RPMI7951 (cell line): ENCODE data around the gene ALDOA. TPM values are rescaled to one million over a fixed set of nuclear protein-coding genes. Genes with fewer than 3 reads are reported as not detected.
"Not testable (repeated sequence)": the region's sequence is repeated elsewhere in the genome, so short reads cannot be mapped to it uniquely, and the experiment has no call there.

Source experiments
- DNase-seq: peaks from one replicate; pipeline ENCODE4 v3.0.0-alpha.2; 2012; ENCODE audit warnings: low read depth
- total RNA-seq: library from RNA; depleted of rRNA; stranded (reverse); fragments of >200 nt; shearing (Covaris generic); gene quantifications from 2 replicates; pipeline ENCODE4 v1.2.3, GENCODE V29; 2014; rRNA removed

ALDOA gene
- 1,895 and 1,949 TPM in 2 replicates for total RNA-seq

DNA sequence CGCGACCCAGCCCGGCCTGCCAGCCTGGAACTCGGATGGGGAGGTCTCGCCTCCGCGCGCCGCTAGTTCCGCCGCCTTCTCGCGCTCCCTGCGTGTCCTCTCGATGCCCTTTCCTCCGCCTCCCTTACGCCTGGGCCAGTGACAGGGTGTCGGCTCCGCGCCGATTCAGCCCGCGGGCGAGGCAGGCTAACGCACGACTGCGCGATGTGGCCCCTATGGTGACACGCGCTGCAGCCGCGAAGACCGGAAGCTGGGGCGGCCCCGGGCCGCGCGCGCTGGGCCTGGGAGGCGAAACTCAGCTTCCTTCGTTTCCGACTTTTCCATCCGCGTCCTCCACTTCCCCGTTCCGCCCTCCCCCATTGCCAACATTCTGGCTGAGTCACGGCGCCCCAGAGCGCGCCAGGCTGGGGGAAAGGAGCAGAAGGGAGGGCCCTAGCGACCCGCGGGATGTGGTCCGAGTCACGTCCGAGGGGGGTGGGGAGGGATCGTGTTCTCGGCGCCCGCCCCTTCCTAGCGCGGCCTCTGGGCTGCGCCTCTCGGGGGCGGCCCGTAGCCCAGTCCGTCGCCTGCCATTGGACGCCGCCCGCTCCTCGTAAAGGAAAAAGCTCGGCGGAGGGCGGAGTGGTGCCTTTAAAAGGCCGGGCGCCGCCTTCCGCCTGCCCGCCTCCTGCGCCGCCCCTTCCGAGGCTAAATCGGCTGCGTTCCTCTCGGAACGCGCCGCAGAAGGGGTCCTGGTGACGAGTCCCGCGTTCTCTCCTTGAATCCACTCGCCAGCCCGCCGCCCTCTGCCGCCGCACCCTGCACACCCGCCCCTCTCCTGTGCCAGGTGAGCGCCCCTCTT is at the start of gene ALDOA:
Gene ALDOA, plus strand, starts transcription at position 659 of the 841 bp plus-strand sequence. CDS start 1,138 bp downstream, outside the sequence.
- DNase-seq = peak; percentile 97

- DNase-seq = no peak
These were observed 48.8 kb upstream of the ALDOA start for GRCh38 chr16:30016555-30017276.

- no peak for DNase-seq
These were observed 48.3 kb upstream of the ALDOA start for GRCh38 chr16:30017277-30017656.

GRCh38 chr16:30017937-30018336 is 47.6 kb upstream of the ALDOA start:
- not testable (repeated sequence) for DNase-seq

GRCh38 chr16:30018731-30019158 is 46.8 kb upstream of the ALDOA start:
- DNase-seq = no peak

DNA sequence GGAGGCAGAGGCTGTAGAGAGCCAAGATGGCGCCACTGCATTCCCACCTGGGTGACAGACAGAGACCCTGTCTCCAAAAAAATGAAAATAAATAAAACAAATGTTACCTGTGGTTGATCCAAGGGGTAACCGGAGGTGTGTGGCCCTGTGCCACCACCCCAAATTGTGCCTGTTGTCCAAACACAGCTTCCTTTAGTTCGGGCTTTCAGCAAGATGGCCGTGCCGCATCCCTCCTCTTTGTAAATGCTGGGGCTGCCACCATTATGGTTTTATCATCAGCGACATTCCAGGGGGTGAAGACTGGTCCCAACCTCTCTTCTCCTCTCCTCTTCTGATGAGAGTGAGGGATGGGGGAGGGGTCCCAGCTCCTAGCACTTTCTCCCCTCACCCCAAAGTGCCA is 42.7 kb upstream of the ALDOA start, which contains the start of gene C16orf92:
Gene C16orf92, plus strand, starts transcription at position 312 of the 400 bp plus-strand sequence. CDS start 143 bp downstream, outside the sequence.
- no peak for DNase-seq

DNA sequence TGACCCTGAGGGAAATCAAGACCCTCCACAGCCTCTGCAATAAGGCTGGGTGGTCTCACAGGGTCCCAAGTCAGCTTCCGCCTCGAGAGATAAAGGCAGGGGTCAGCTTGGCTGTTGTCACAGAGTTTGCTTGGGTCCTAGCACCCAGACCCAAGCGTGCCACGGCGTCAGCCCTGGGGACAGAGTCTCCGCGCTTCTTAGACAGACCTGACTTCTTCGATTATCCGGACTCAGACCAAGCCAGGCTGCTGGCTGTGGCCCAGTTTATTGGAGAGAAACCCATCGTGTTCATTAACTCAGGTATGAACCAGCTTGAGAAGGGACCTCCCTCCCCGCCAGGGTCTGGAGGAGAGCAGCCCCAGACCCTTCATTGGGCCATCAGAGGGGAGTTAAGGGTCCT is 42.0 kb upstream of the ALDOA start:
- DNase-seq = no peak

DNA sequence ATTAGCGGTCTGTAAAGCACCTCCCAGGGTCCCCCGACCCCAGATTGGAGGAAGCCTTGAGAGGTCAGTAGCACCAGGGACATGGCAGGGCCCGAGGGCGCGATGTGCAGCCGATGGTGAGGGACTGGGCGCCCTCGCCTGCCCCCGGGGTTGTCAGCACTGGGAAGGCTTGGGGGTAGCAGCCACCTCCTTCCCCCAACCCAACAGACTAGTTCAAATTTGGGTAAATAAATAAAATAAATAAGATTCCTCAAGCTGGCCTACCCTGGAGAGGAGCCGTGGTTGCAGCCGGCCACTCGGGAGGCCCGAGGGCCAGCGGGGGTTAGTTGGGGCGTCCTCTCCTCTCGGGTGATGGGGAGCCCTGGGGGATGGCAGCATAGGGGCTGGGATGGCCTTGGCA is 41.1 kb upstream of the ALDOA start:
- DNase-seq = no peak

DNA sequence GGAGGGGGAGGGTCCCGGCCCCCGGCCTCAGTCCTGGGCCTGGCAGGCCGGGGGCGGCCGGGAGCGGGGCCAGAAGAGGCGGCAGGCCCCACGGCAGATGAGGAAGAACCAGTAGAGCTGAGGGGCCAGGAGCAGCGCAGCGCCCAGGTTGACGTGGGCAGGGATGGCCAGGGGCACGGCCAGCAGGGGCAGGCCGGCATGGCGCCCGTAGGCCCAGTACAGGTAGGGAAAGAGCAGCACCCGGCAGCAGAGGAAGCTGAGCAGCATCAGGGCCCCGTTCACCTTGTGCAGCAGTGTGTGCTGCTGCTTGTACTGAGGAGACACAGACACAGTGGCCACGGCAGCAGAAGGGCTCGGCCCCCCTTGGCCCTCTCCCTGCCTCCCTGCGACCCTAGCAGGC is 40.4 kb upstream of the ALDOA start:
- DNase-seq = no peak

DNA sequence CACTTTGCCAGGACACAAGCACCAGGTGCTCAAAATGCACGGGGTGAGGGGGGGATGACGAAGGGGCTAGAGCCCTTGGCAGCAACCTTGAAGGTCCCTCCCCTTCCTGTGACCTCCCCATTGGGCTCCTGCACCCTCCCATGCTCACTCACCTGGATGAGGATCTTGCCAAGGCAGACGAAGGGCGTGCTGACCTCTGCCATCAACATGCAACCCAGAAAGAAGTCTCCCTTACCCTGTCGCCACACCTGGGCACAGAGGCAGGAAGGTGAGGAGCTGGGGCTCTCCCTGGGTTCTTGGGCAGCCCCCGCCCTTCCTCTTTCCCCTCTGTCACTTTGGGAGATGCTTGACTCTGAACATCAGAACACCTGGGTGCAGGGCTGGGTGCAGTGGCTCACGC is 40.0 kb upstream of the ALDOA start:
- no peak for DNase-seq

GRCh38 chr16:30026449-30026848 is 39.1 kb upstream of the ALDOA start:
- DNase-seq = no peak

- DNase-seq = no peak
These were observed 37.7 kb upstream of the ALDOA start for GRCh38 chr16:30027588-30028437.

DNA sequence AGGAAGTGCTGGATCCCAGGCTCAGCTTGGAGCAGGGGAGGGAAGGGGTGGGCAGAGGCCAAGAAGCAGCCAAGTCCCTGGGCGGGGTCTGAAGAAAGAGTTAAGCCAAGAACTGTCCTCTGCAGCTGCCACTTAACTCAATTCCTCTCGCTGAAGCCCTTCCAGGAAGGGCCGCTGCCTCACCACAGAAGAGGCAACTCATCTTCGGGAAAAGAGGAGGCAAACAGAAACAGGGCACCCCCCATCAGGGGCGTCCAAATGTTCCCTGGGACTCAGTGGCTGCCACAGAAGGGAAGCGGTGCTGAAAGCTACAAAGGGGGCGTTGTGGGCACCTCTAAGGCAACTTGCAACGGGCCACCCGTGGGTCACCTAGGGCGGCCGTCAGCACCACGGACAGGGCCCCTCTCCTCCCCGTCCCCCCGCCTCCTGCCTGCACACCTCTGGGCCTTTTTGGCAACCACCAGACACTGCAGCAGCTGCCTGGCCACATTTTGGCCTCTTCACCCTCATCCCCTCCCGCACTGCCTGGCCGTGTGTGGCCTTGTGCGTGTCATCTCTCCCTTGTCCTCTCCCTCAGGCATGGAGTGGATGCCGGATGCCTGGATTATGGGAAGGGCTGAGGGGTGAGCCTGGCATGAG is 37.0 kb upstream of the ALDOA start:
- peak; percentile 34 for DNase-seq

GRCh38 chr16:30030011-30030685 is 35.4 kb upstream of the ALDOA start:
- DNase-seq = no peak

GRCh38 chr16:30030841-30031413 is 34.6 kb upstream of the ALDOA start, which contains the start of gene TLCD3B:
TSS of gene TLCD3B (minus strand) at chr16:30031271. CDS start at chr16:30030527, 744 bp downstream.
- DNase-seq = no peak

GRCh38 chr16:30031477-30031918 is 34.1 kb upstream of the ALDOA start:
- DNase-seq = no peak

- peak; percentile 64 for DNase-seq
These were observed 33.3 kb upstream of the ALDOA start for GRCh38 chr16:30032083-30032819.

DNA sequence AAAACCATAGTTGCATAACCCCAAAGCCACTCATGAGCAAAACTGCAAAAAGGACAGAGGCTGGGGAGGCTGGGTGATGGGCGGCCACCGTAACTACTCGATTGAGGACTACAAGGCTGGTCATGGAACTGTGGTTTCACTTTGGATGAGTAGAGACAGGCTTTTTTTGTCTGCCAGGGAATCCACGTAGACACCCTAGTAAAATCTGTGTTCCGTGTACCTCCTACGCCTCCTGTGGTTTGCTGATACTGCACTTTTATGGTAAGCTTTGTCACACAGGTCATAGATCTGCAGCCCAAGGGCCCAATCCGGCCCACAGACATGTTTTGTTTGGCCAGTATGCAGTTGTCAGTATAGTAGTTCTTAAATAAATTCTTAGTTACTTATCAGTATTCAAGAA is 32.3 kb upstream of the ALDOA start:
- peak; percentile 63 for DNase-seq

DNA sequence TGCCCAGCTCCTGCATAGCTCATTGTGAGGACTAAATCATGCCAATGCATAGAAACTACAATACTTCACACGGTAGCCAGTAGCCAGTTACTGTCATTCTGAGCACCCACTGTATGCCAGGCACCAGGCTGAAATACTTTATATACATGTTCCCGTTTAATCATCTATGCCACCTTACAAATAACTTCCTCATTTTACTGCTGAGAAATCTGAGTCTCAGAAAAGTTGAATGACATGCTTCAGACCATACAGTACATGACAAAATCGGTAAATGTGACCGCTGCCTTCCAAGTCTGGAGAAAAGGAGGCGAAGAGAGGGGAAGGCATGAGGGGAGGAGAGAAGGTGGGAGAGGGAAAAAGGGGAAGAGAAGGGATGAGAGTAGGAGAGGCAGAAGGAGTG is 25.3 kb upstream of the ALDOA start:
- no peak for DNase-seq
